K562 (cell line): Measurements from ENCODE around the gene SCARB2. TPM values are rescaled to one million over a fixed set of nuclear protein-coding genes. Genes with fewer than 3 reads are reported as not detected.

ENCODE experiments used
- ATF3 ChIP-seq, 2 experiments: fragments of 450-650 bp in 1 of 2; sonication (generic) in 1 of 2; formaldehyde crosslinking in 1 of 2; IDR thresholded peaks in 1 of 2; conservative IDR thresholded peaks in 1 of 2; 2 replicates each; pipeline versions ENCODE4 v1.6.1 to v1.8.1; 2016 to 2023; ENCODE audit warnings: mild to moderate bottlenecking in 2 of 2, moderate library complexity in 2 of 2, inconsistent platforms in 1 of 2, missing genetic modification reagents in 1 of 2
- ATF6 ChIP-seq: sonication (generic); formaldehyde crosslinking; IDR thresholded peaks from 2 replicates; pipeline ENCODE4 v1.4.0; 2020; ENCODE audit warnings: mild to moderate bottlenecking, missing genetic modification reagents
- BRD4 ChIP-seq: fragments of 200-600 bp; sonication (generic); IDR thresholded peaks from 2 replicates; pipeline ENCODE4 v1.6.1; 2017; ENCODE audit warnings: inconsistent platforms
- CREBBP ChIP-seq: IDR thresholded peaks from one replicate; pipeline ENCODE4 v1.6.1; 2012; ENCODE audit warnings: low read depth, mild to moderate bottlenecking, control low read depth, inconsistent platforms, low read length
- DDX20 ChIP-seq: fragments of 450-650 bp; IDR thresholded peaks from 2 replicates; pipeline ENCODE4 v1.6.1; 2016; ENCODE audit warnings: missing genetic modification characterization, low read depth, mild to moderate bottlenecking, missing compliant biosample characterization, moderate library complexity
- ETV1 ChIP-seq: fragments of 450-650 bp; conservative IDR thresholded peaks from 2 replicates; pipeline ENCODE4 v1.6.1; 2016; ENCODE audit warnings: missing genetic modification characterization, control low read depth, low read depth, missing compliant biosample characterization
- FOXA3 ChIP-seq, 2 experiments: fragments of 450-650 bp in 1 of 2; sonication (generic) in 1 of 2; formaldehyde crosslinking; IDR thresholded peaks in 1 of 2; conservative IDR thresholded peaks in 1 of 2; 2 replicates each; pipeline versions ENCODE4 v1.4.0 to v1.8.0; 2020 to 2022; ENCODE audit warnings: mild to moderate bottlenecking in 2 of 2, missing genetic modification reagents in 1 of 2
- GABPA ChIP-seq: fragments of 200-800 bp; sonication (Bioruptor generic); conservative IDR thresholded peaks from 2 replicates; pipeline ENCODE4 v1.6.1; 2016; ENCODE audit warnings: low read depth, missing genetic modification characterization, missing compliant biosample characterization
- MAX ChIP-seq: sonication (generic); formaldehyde crosslinking; IDR thresholded peaks from 2 replicates; pipeline ENCODE4 v1.9.0; 2022; ENCODE audit warnings: mild to moderate bottlenecking, missing genetic modification reagents
- MTA3 ChIP-seq: fragments of 450-650 bp; formaldehyde crosslinking; IDR thresholded peaks from 2 replicates; pipeline ENCODE4 v1.6.1; 2017; ENCODE audit warnings: mild to moderate bottlenecking, borderline replicate concordance
- NFIC ChIP-seq: fragments of 450-650 bp; IDR thresholded peaks from 2 replicates; pipeline ENCODE4 v1.6.1; 2017; ENCODE audit warnings: mild to moderate bottlenecking, inconsistent platforms
- NFYB ChIP-seq: IDR thresholded peaks from 2 replicates; pipeline ENCODE4 v1.6.1; 2011; ENCODE audit warnings: mild to moderate bottlenecking, moderate library complexity; ENCODE audit not compliant: insufficient read length; ENCODE audit errors: extremely low read depth
- PPARD ChIP-seq: fragments of 250-450 bp; sonication (Bioruptor Pico); IDR thresholded peaks from 2 replicates; pipeline ENCODE4 v1.8.0; 2022; ENCODE audit warnings: inconsistent platforms, mild to moderate bottlenecking, moderate library complexity
- PRMT5 ChIP-seq: sonication (generic); formaldehyde crosslinking; IDR thresholded peaks from 2 replicates; pipeline ENCODE4 v1.5.0; 2020; ENCODE audit warnings: missing genetic modification reagents
- RB1 ChIP-seq: fragments of 450-650 bp; IDR thresholded peaks from 2 replicates; pipeline ENCODE4 v1.6.1; 2017; ENCODE audit warnings: low read depth, mild to moderate bottlenecking
- RERE ChIP-seq: sonication (generic); formaldehyde crosslinking; IDR thresholded peaks from 2 replicates; pipeline ENCODE4 v1.8.0; 2023; ENCODE audit warnings: missing genetic modification reagents, mild to moderate bottlenecking, borderline replicate concordance
- ZKSCAN1 ChIP-seq: fragments of 150-350 bp; IDR thresholded peaks from 2 replicates; pipeline ENCODE4 v1.6.1; 2016; ENCODE audit warnings: low read depth, low read length
- polyA plus RNA-seq, 8 experiments: library from polyadenylated mRNA; depleted of rRNA in 4 of 8; stranded (reverse) in 5 of 8; unstranded in 3 of 8; fragments of >200 nt; fragmentation: Nextera tagmentation in 2 of 8; fragmentation: Illumina TruSeq in 1 of 8; extraction: Ambion mirVana in 2 of 8; extraction: Trizol in 1 of 8; gene quantifications; 2 replicates each; pipeline versions ENCODE4 v1.2.1 to v1.2.3, GENCODE V29; 2011 to 2014; ENCODE audit warnings: inconsistent platforms in 1 of 8, missing spikeins in 1 of 8
- total RNA-seq, 7 experiments: library from RNA; depleted of rRNA in 6 of 7; stranded (reverse); fragments of >200 nt in 6 of 7; fragmentation: Illumina TruSeq in 2 of 7; extraction: Trizol in 2 of 7; gene quantifications; 2 replicates each; pipeline versions ENCODE4 v1.2.1 to v1.2.3, GENCODE V29; 2011 to 2021; ENCODE audit warnings: low replicate concordance in 1 of 7

SCARB2 gene
- total and polyA plus RNA-seq, 9 of the 15 experiments (the other 6 are each of a cell fraction or from before 2014, with no cell fraction given) = 6.1 to 25.8 (median 17.8) TPM

- no peak for TF ChIP-seq NFIC
- TF ChIP-seq PRMT5 = no peak
- no peak for TF ChIP-seq ATF3 (IDR thresholded peaks at IDR 0.05)
- TF ChIP-seq ATF3 (CRISPR knock-in tag; conservative IDR thresholded peaks at IDR 0.05) = no peak
- TF ChIP-seq CREBBP = no peak
- no peak for TF ChIP-seq ETV1 (tag)
- TF ChIP-seq PPARD (CRISPR knock-in tag) = no peak
- 0 out of 2 replicates have a peak, but pooled peaks have one; percentile 3 for TF ChIP-seq RB1
- no peak for TF ChIP-seq NFYB
- no peak for TF ChIP-seq BRD4
- no peak for TF ChIP-seq ZKSCAN1
- no peak for TF ChIP-seq RERE (CRISPR knock-in tag)
- no peak for TF ChIP-seq MTA3
- no peak for TF ChIP-seq DDX20 (tag)
- TF ChIP-seq ATF6 (CRISPR knock-in tag) = no peak
- TF ChIP-seq MAX = no peak
- TF ChIP-seq FOXA3 (CRISPR knock-in tag; conservative IDR thresholded peaks at IDR 0.05 in 1 of 2, IDR thresholded peaks at IDR 0.05 in 1 of 2) = no peak
- peak; percentile 10; the same call in 1 of the 2 replicates for TF ChIP-seq GABPA (tag)
Observed at GRCh38 chr4:76234679-76235044, 21.0 kb upstream of the SCARB2 start (continued).
